ENCODE results near the gene SEPTIN12.

DNA sequence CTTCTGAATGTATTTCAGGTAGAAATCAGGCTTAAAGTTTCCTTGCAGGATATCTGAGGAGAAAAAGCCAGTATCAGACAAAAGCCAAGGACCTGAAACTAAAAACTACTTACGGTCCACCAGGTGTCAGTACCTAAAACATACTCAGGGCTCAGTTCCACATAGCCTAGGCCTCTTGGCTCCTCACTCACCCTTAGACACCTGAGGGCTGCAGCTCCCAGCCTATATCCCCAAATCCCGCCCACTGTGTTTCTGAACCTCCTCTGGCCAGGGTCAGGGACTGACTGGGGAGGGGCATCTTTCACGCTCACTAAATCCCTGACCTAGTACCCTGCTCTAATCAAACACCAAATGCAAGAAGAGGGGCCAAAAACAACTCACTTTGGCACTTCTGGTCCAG is 23.1 kb upstream of the SEPTIN12 start:
- TF ChIP-seq GATA3 (IDR thresholded peaks at IDR 0.05; ENCODE audit: low read depth, low read length), result no peak
- TF ChIP-seq GATA2 (IDR thresholded peaks at IDR 0.05; ENCODE audit: low read depth, low read length), result no peak
